ENCODE results near the gene MESD. TPM values are rescaled to one million over a fixed set of nuclear protein-coding genes. Genes with fewer than 3 reads are reported as not detected.

The MESD gene
- total and polyA plus RNA-seq, 4 experiments from 2014 or later: 32.2 to 44.6 (median 39.5) TPM

- Histone ChIP-seq H3K9me3 (ENCODE audit: control insufficient read depth in 1 of 2, low read length in 2 of 2) (no peaks in the 10 kb centered on the region), H3K27me3 (ENCODE audit: insufficient read depth, low read length) (no peaks in the 10 kb centered on the region), H3K4me1 (ENCODE audit: insufficient read depth, low read length) (peaks cover 64% of the 10 kb centered on the region), H3K36me3 (ENCODE audit: insufficient read depth, low read length) (no peaks in the 10 kb centered on the region), H3K4me3 (ENCODE audit: low read length in 2 of 2) (no peak overlapping the region), H3K27ac (ENCODE audit: low read depth, low read length) (no peak overlapping the region)
- CTCF ChIA-PET (ENCODE audit: partially characterized antibody): interaction anchor here (0.6 to 4.0 kb wide), 4 partner anchors 12 to 280 kb away, joined by 3 to 12 read pairs (median 6); no protein-coding TSS in a partner anchor
- H3K27ac Mint-ChIP-seq: peak overlapping the region in 2 of 7 donors; percentile 30 to 54
- peak overlapping the region in 4 of 8 donors; percentile 36 to 71 (median 56) for H3K4me3 Mint-ChIP-seq
- no peaks in the 10 kb centered on the region for H3K27me3 Mint-ChIP-seq
- H3K36me3 Mint-ChIP-seq: peaks cover 11 to 49% of the 10 kb centered on the region in 2 donors
- intact Hi-C loops (cut with micrococcal nuclease): loop anchor here (10.0 kb wide), 1 partner anchor 292 kb away; the partner anchor contains the start of gene ABHD17C
- H3K4me1 Mint-ChIP-seq: peaks cover 55 to 90% (median 69%) of the 10 kb centered on the region in 4 donors
- no peaks in the 10 kb centered on the region for H3K9me3 Mint-ChIP-seq
- no peak for DNase-seq
- POLR2A ChIA-PET (ENCODE audit: partially characterized antibody): interaction anchor here (8.2 kb wide), 1 partner anchor 15 kb away, joined by 109 read pairs; the partner anchor contains the start of gene TLNRD1
These were observed 3.1 kb downstream of the MESD start for GRCh38 chr15:80986487-80986886.

- no peak overlapping the region for H3K27ac ChIP-seq (ENCODE audit: low read depth, low read length)
- POLR2A ChIA-PET (ENCODE audit: partially characterized antibody): interaction anchor here (0.6 to 8.2 kb wide), 2 partner anchors 16 to 1040 kb away, joined by 3 to 109 read pairs; partner anchors contain the start of gene TLNRD1
- peaks cover 59% of the 10 kb centered on the region for H3K4me1 ChIP-seq (ENCODE audit: insufficient read depth, low read length)
- Mint-ChIP-seq H3K4me3 (peak overlapping the region in 3 of 8 donors; percentile 32 to 65 (median 40)), H3K36me3 (peaks cover 11 to 49% of the 10 kb centered on the region in 2 donors), H3K4me1 (peaks cover 52 to 85% (median 65%) of the 10 kb centered on the region in 4 donors), H3K27me3 (no peaks in the 10 kb centered on the region), H3K27ac (peak overlapping the region in 6 of 7 donors; percentile 5 to 42 (median 28)), H3K9me3 (no peaks in the 10 kb centered on the region)
- no peaks in the 10 kb centered on the region for H3K27me3 ChIP-seq (ENCODE audit: insufficient read depth, low read length)
- CTCF ChIA-PET (ENCODE audit: partially characterized antibody): interaction anchor here (0.6 to 4.0 kb wide), 5 partner anchors 12 to 281 kb away, joined by 3 to 12 read pairs (median 6); no protein-coding TSS in a partner anchor
- no peaks in the 10 kb centered on the region for H3K9me3 ChIP-seq (ENCODE audit: control insufficient read depth in 1 of 2, low read length in 2 of 2)
- intact Hi-C loops (cut with micrococcal nuclease): loop anchor here (10.0 kb wide), 1 partner anchor 291 kb away; the partner anchor contains the start of gene ABHD17C
- no peaks in the 10 kb centered on the region for H3K36me3 ChIP-seq (ENCODE audit: insufficient read depth, low read length)
- DNase-seq: no peak
- H3K4me3 ChIP-seq (ENCODE audit: low read length in 2 of 2): no peak overlapping the region
These were observed 3.6 kb downstream of the MESD start for GRCh38 chr15:80985981-80986380.

- Mint-ChIP-seq H3K9me3 (no peaks in the 10 kb centered on the region), H3K36me3 (peaks cover 15 to 54% of the 10 kb centered on the region in 2 donors), H3K4me3 (peak overlapping the region in 3 of 8 donors; percentile 39 to 53 (median 46)), H3K27ac (peak overlapping the region in 6 of 7 donors; percentile 1 to 66 (median 40)), H3K4me1 (peaks cover 51 to 73% (median 61%) of the 10 kb centered on the region in 4 donors), H3K27me3 (no peaks in the 10 kb centered on the region)
- no peak for DNase-seq
- Histone ChIP-seq H3K36me3 (ENCODE audit: insufficient read depth, low read length) (peaks cover 7% of the 10 kb centered on the region), H3K4me1 (ENCODE audit: insufficient read depth, low read length) (peaks cover 50% of the 10 kb centered on the region), H3K4me3 (ENCODE audit: low read length in 2 of 2) (no peak overlapping the region), H3K9me3 (ENCODE audit: control insufficient read depth in 1 of 2, low read length in 2 of 2) (no peaks in the 10 kb centered on the region), H3K27me3 (ENCODE audit: insufficient read depth, low read length) (no peaks in the 10 kb centered on the region), H3K27ac (ENCODE audit: low read depth, low read length) (no peak overlapping the region)
- ChIA-PET POLR2A (ENCODE audit: partially characterized antibody) (interaction anchor here (0.6 to 8.2 kb wide), 2 partner anchors 8 to 17 kb away, joined by 3 to 109 read pairs; partner anchors contain the start of gene TLNRD1), CTCF (ENCODE audit: partially characterized antibody) (interaction anchor here (1.0 to 4.0 kb wide), 2 partner anchors 15 to 120 kb away, joined by 3 to 12 read pairs; no protein-coding TSS in a partner anchor)
- intact Hi-C loops (cut with micrococcal nuclease): loop anchor here (10.0 kb wide), 1 partner anchor 290 kb away; the partner anchor contains the start of gene ABHD17C
These were observed 4.8 kb downstream of the MESD start for GRCh38 chr15:80984856-80985255.

GRCh38 chr15:80982839-80983238 lies 6.8 kb downstream of the MESD start:
- Histone ChIP-seq H3K4me3 (ENCODE audit: low read length in 2 of 2) (no peak overlapping the region), H3K36me3 (ENCODE audit: insufficient read depth, low read length) (peaks cover 26% of the 10 kb centered on the region), H3K4me1 (ENCODE audit: insufficient read depth, low read length) (peaks cover 36% of the 10 kb centered on the region), H3K9me3 (ENCODE audit: control insufficient read depth in 1 of 2, low read length in 2 of 2) (no peaks in the 10 kb centered on the region), H3K27me3 (ENCODE audit: insufficient read depth, low read length) (no peaks in the 10 kb centered on the region), H3K27ac (ENCODE audit: low read depth, low read length) (no peak overlapping the region)
- Mint-ChIP-seq H3K27me3 (no peaks in the 10 kb centered on the region), H3K4me1 (peaks cover 42 to 61% (median 54%) of the 10 kb centered on the region in 4 donors), H3K36me3 (peaks cover 32 to 58% of the 10 kb centered on the region in 2 donors), H3K9me3 (no peaks in the 10 kb centered on the region), H3K27ac (peak overlapping the region in 1 of 7 donors; percentile 25), H3K4me3 (no peak overlapping the region)
- ChIA-PET CTCF (ENCODE audit: partially characterized antibody) (interaction anchor here (1.0 to 1.7 kb wide), 2 partner anchors 125 to 283 kb away, joined by 3 to 4 read pairs; no protein-coding TSS in a partner anchor), POLR2A (ENCODE audit: partially characterized antibody) (interaction anchor here (0.6 to 1.2 kb wide), 2 partner anchors 18 to 19 kb away, joined by 3 to 6 read pairs; partner anchors contain the start of gene TLNRD1)
- intact Hi-C loops (cut with micrococcal nuclease): loop anchor here (10.0 kb wide), 1 partner anchor 288 kb away; the partner anchor contains the start of gene ABHD17C
- DNase-seq: no peak

GRCh38 chr15:80982205-80982604 lies 7.4 kb downstream of the MESD start:
- H3K4me3 ChIP-seq (ENCODE audit: low read length in 2 of 2): no peak overlapping the region
- DNase-seq: no peak
- H3K4me1 Mint-ChIP-seq: peaks cover 44 to 63% (median 56%) of the 10 kb centered on the region in 4 donors
- H3K27ac ChIP-seq (ENCODE audit: low read depth, low read length): no peak overlapping the region
- no peak overlapping the region for H3K4me3 Mint-ChIP-seq
- ChIA-PET CTCF (ENCODE audit: partially characterized antibody) (interaction anchor here (1.0 to 1.7 kb wide), 2 partner anchors 126 to 284 kb away, joined by 3 to 4 read pairs; no protein-coding TSS in a partner anchor), POLR2A (ENCODE audit: partially characterized antibody) (interaction anchor here (0.6 to 1.2 kb wide), 2 partner anchors 18 to 20 kb away, joined by 3 to 6 read pairs; partner anchors contain the start of gene TLNRD1)
- peaks cover 37% of the 10 kb centered on the region for H3K4me1 ChIP-seq (ENCODE audit: insufficient read depth, low read length)
- intact Hi-C loops (cut with micrococcal nuclease): loop anchor here (10.0 kb wide), 1 partner anchor 287 kb away; the partner anchor contains the start of gene ABHD17C
- no peaks in the 10 kb centered on the region for H3K27me3 Mint-ChIP-seq
- no peaks in the 10 kb centered on the region for H3K27me3 ChIP-seq (ENCODE audit: insufficient read depth, low read length)
- H3K9me3 Mint-ChIP-seq: no peaks in the 10 kb centered on the region
- peaks cover 28% of the 10 kb centered on the region for H3K36me3 ChIP-seq (ENCODE audit: insufficient read depth, low read length)
- no peaks in the 10 kb centered on the region for H3K9me3 ChIP-seq (ENCODE audit: control insufficient read depth in 1 of 2, low read length in 2 of 2)
- H3K27ac Mint-ChIP-seq: peak overlapping the region in 4 of 7 donors; percentile 6 to 79 (median 40)
- H3K36me3 Mint-ChIP-seq: peaks cover 34 to 64% of the 10 kb centered on the region in 2 donors

- peaks cover 38 to 62% (median 50%) of the 10 kb centered on the region in 4 donors for H3K4me1 Mint-ChIP-seq
These were observed 9.9 kb downstream of the MESD start for GRCh38 chr15:80979538-80980200.

More at GRCh38 chr15:80979538-80980200, 9.9 kb downstream of the MESD start:
- CTCF ChIA-PET (ENCODE audit: partially characterized antibody): interaction anchor here (0.8 to 2.4 kb wide), 6 partner anchors 10 to 524 kb away, joined by 3 to 21 read pairs (median 4); no protein-coding TSS in a partner anchor
- H3K36me3 ChIP-seq (ENCODE audit: insufficient read depth, low read length): peaks cover 28% of the 10 kb centered on the region
- no peaks in the 10 kb centered on the region for H3K27me3 ChIP-seq (ENCODE audit: insufficient read depth, low read length)
- POLR2A ChIA-PET (ENCODE audit: partially characterized antibody): interaction anchor here (0.6 to 1.2 kb wide), 2 partner anchors 9 to 20 kb away, joined by 3 to 4 read pairs; no protein-coding TSS in a partner anchor
- Mint-ChIP-seq H3K4me3 (no peak overlapping the region), H3K36me3 (peaks cover 39 to 65% of the 10 kb centered on the region in 2 donors), H3K9me3 (no peaks in the 10 kb centered on the region), H3K27me3 (no peaks in the 10 kb centered on the region), H3K27ac (peak overlapping the region in 2 of 7 donors; percentile 3 to 32)
- no peak overlapping the region for H3K4me3 ChIP-seq (ENCODE audit: low read length in 2 of 2)
- no peak for DNase-seq
- intact Hi-C loops (cut with micrococcal nuclease): loop anchor here (10.0 kb wide), 2 partner anchors 285 to 425 kb away; partner anchors contain the start of gene ABHD17C
- H3K9me3 ChIP-seq (ENCODE audit: control insufficient read depth in 1 of 2, low read length in 2 of 2): no peaks in the 10 kb centered on the region
- H3K4me1 ChIP-seq (ENCODE audit: insufficient read depth, low read length): peaks cover 21% of the 10 kb centered on the region
- H3K27ac ChIP-seq (ENCODE audit: low read depth, low read length): no peak overlapping the region
